Sigmoid colon (tissue), 7 donors: Measurements from ENCODE around the gene C4orf17. TPM values are rescaled to one million over a fixed set of nuclear protein-coding genes. Genes with fewer than 3 reads are reported as not detected.

ENCODE experiments used
- DNase-seq: peaks from one replicate; pipeline ENCODE4 v3.0.0-alpha.2; 2019
- H3K27ac ChIP-seq, 4 donors: fragments of 200-600 bp; sonication (generic); one replicate each; pipeline ENCODE4 v1.5.1; 2016 to 2019; ENCODE audit warnings: mild to moderate bottlenecking in 1 of 4
- H3K27me3 ChIP-seq, 3 donors: fragments of 200-600 bp; sonication (generic); one replicate each; pipeline ENCODE4 v1.5.1; 2019; ENCODE audit warnings: mild to moderate bottlenecking in 1 of 3
- H3K36me3 ChIP-seq, 4 donors: fragments of 200-600 bp; sonication (generic); one replicate each; pipeline ENCODE4 v1.5.1; 2016 to 2019
- H3K4me1 ChIP-seq, 4 donors: fragments of 200-600 bp; sonication (generic); one replicate each; pipeline ENCODE4 v1.5.1; 2017 to 2019
- H3K4me3 ChIP-seq, 4 donors: fragments of 200-600 bp; sonication (generic); one replicate each; pipeline ENCODE4 v1.5.1; 2017 to 2019; ENCODE audit warnings: mild to moderate bottlenecking in 2 of 4, moderate library complexity in 1 of 4
- H3K9me3 ChIP-seq, 4 donors: fragments of 200-600 bp in 3 of 4; sonication (generic) in 3 of 4; one replicate each; pipeline versions ENCODE4 v1.5.1 to v1.6.1; 2013 to 2019
- CTCF ChIP-seq, 4 experiments: fragments of 450-650 bp in 3 of 4; fragments of 200-600 bp in 1 of 4; IDR thresholded peaks; one replicate each; pipeline ENCODE4 v1.5.1; 2016 to 2019; ENCODE audit warnings: antibody characterized with exemption in 4 of 4, mild to moderate bottlenecking in 3 of 4, moderate library complexity in 2 of 4
- EP300 ChIP-seq, 4 donors: sonication (generic); formaldehyde crosslinking; IDR thresholded peaks; one replicate each; pipeline ENCODE4 v1.6.1; 2017; ENCODE audit warnings: antibody characterized with exemption in 4 of 4
- POLR2A ChIP-seq, 2 donors: fragments of 450-650 bp; IDR thresholded peaks; one replicate each; pipeline ENCODE4 v1.6.1; 2016; ENCODE audit warnings: antibody characterized with exemption in 2 of 2, mild to moderate bottlenecking in 2 of 2, moderate library complexity in 2 of 2
- POLR2AphosphoS5 ChIP-seq, 4 donors: sonication (generic); formaldehyde crosslinking; IDR thresholded peaks; one replicate each; pipeline ENCODE4 v1.6.1; 2017; ENCODE audit warnings: antibody characterized with exemption in 4 of 4
- WGBS, 2 donors: extraction: QIAGEN DNeasy Blood & Tissue Kit; methylation state at CpG; one replicate each; pipeline ENCODE4 v1.1.7; 2013; 5-methylcytosine and 5-hydroxymethylcytosine counted together
- intact Hi-C: fragments of 100-400 bp; cut with DNase I; formaldehyde crosslinking; loops from one replicate; pipeline ENCODE4 v1.15.1; 2023
- polyA plus RNA-seq, 3 donors: library from polyadenylated mRNA; stranded (reverse); fragments of 200-250 nt; gene quantifications; one replicate each; pipeline ENCODE4 v1.2.3, GENCODE V29; 2013
- total RNA-seq, 4 donors: library from RNA; depleted of rRNA; stranded (reverse); fragments of >200 nt; gene quantifications; one replicate each; pipeline ENCODE4 v1.1.0, GENCODE V29; 2016
- donor health status: healthy with polysubstance abuse.
- donor health status: Bipolar disorder and iron deficiency.
- donor health status: healthy.

The C4orf17 gene
- total and polyA plus RNA-seq, 7 donors, result not detected

DNA sequence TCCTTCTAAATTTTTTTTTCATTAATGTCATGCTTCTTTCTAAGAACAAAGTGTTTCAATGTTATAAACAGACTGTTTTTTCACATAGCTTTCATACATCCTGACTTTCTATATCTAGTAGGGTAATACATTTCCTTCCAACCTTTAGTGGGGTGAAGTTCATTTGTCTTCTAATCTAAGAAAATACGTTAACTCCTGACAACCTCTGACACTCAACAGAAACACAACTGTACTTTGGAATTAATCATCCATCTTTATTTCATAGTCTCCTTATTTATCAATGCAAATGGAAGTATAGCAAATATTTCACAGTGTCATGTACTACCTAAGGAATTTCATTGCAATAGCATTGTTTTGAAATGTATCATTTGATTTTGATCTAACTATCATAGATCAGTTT, 61.1 kb downstream of the C4orf17 start:
- peaks cover 0 to 55% (median 27%) of the 10 kb centered on the region in 4 donors for H3K4me1 ChIP-seq
- no peaks in the 10 kb centered on the region for H3K9me3 ChIP-seq
- intact Hi-C loops, result loop anchor here (5.0 kb wide), 1 partner anchor 45 kb away; no protein-coding TSS in a partner anchor
- WGBS, 2 donors, result 15 to 43% methylated on average over 1 of the region's 1 CpG
- H3K4me3 ChIP-seq, result no peak overlapping the region
- TF ChIP-seq POLR2A (IDR thresholded peaks at IDR 0.05) (no peak), POLR2AphosphoS5 (IDR thresholded peaks at IDR 0.05) (peak in 2 of 4 donors; percentile 7 to 35), CTCF (IDR thresholded peaks at IDR 0.05) (no peak), EP300 (IDR thresholded peaks at IDR 0.05) (no peak)
- H3K27ac ChIP-seq, result peak overlapping the region in 3 of 4 donors; percentile 64 to 92 (median 89)
- no peaks in the 10 kb centered on the region for H3K27me3 ChIP-seq
- H3K36me3 ChIP-seq, result no peaks in the 10 kb centered on the region
- no peak for DNase-seq

- 79 to 83% methylated on average over 6 of the region's 6 CpGs for WGBS, 2 donors
- H3K36me3 ChIP-seq, result no peaks in the 10 kb centered on the region
- peak overlapping the region; percentile 62 to 92 (median 76) for H3K27ac ChIP-seq
- intact Hi-C loops, result loop anchor here (5.0 kb wide), 1 partner anchor 45 kb away; no protein-coding TSS in a partner anchor
- TF ChIP-seq POLR2AphosphoS5 (IDR thresholded peaks at IDR 0.05), result peak in 3 of 4 donors; percentile 30 to 45 (median 37)
- no peak for TF ChIP-seq EP300 (IDR thresholded peaks at IDR 0.05)
- peaks cover 0 to 53% (median 25%) of the 10 kb centered on the region in 4 donors for H3K4me1 ChIP-seq
- H3K27me3 ChIP-seq, result no peaks in the 10 kb centered on the region
- DNase-seq, result no peak
- H3K4me3 ChIP-seq, result no peak overlapping the region
- no peaks in the 10 kb centered on the region for H3K9me3 ChIP-seq
These were observed 61.9 kb downstream of the C4orf17 start for GRCh38 chr4:99572527-99573240.

- WGBS, 2 donors, result 88 to 89% methylated on average over 1 of the region's 1 CpG
- no peaks in the 10 kb centered on the region for H3K36me3 ChIP-seq
- no peaks in the 10 kb centered on the region for H3K27me3 ChIP-seq
- H3K4me1 ChIP-seq, result peaks cover 0 to 44% (median 17%) of the 10 kb centered on the region in 4 donors
- H3K27ac ChIP-seq, result peak overlapping the region in 3 of 4 donors; percentile 64 to 92 (median 89)
- no peak overlapping the region for H3K4me3 ChIP-seq
- no peak for DNase-seq
- TF ChIP-seq CTCF (IDR thresholded peaks at IDR 0.05) (no peak), EP300 (IDR thresholded peaks at IDR 0.05) (no peak), POLR2A (IDR thresholded peaks at IDR 0.05) (no peak), POLR2AphosphoS5 (IDR thresholded peaks at IDR 0.05) (no peak)
- no peaks in the 10 kb centered on the region for H3K9me3 ChIP-seq
- intact Hi-C loops, result loop anchor here (5.0 kb wide), 1 partner anchor 43 kb away; no protein-coding TSS in a partner anchor
These were observed 63.0 kb downstream of the C4orf17 start for GRCh38 chr4:99573735-99574368.

GRCh38 chr4:99574530-99575324, 63.9 kb downstream of the C4orf17 start, which contains the start of gene MTTP:
MTTP (plus strand) TSS chr4:99574824; CDS start chr4:99574910, 86 bp downstream.
- Histone ChIP-seq H3K27ac (peak within 1 kb of the TSS in 3 of 4 donors; percentile 64 to 92 (median 89)), H3K4me3 (peak within 1 kb of the TSS in 2 of 4 donors; percentile 10 to 15), H3K36me3 (no peaks in the 10 kb centered on the region), H3K9me3 (no peaks in the 10 kb centered on the region), H3K27me3 (no peaks in the 10 kb centered on the region), H3K4me1 (peaks cover 0 to 35% (median 16%) of the 10 kb centered on the region in 4 donors)
- intact Hi-C loops, result loop anchor here (5.0 kb wide), 1 partner anchor 43 kb away; no protein-coding TSS in a partner anchor
- TF ChIP-seq POLR2A (IDR thresholded peaks at IDR 0.05) (no peak), CTCF (IDR thresholded peaks at IDR 0.05) (no peak)
- DNase-seq, result no peak
- 86 to 87% methylated on average over 3 of the region's 3 CpGs for WGBS, 2 donors
